GM18520 (cell line): ENCODE results near the gene BMP7.

Experiments used
- ATAC-seq: cut with Tn5 transposase; IDR thresholded peaks from one replicate; pipeline ENCODE4 v1.9.1; 2021; ENCODE audit not compliant: unreplicated experiment

BMP7 gene

DNA sequence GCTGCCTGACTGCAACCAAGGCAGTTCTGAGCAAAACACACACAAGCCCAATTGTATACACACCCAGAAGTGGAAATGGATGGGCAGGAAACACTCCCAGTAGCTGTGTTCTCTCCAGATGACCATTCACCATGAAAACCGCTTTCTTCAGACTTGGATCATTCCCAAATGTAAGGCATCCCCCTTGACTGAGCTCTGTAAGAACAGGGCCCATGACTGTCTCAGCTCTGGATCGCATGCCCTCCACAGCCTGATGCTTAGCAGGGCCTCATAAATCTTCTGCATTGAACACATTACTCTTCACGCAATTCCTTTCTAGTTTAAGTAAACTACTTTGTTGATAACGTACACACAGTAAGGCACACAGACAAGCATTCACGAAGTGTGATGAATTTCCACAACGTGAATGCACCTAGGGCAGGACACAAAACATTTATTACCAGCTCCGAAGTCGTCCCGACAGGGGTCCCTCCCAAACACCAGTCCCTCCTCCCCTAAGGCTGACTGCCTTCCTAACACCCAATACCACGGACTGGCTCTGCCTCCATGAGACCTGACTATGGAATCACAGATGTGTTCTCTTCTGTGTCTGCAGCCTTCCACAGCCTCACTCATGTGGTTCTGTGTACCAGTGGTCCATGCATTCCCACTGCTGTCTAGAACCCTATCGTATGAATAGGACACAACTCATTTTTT lies 31.7 kb downstream of the BMP7 start:
- no peak for ATAC-seq

DNA sequence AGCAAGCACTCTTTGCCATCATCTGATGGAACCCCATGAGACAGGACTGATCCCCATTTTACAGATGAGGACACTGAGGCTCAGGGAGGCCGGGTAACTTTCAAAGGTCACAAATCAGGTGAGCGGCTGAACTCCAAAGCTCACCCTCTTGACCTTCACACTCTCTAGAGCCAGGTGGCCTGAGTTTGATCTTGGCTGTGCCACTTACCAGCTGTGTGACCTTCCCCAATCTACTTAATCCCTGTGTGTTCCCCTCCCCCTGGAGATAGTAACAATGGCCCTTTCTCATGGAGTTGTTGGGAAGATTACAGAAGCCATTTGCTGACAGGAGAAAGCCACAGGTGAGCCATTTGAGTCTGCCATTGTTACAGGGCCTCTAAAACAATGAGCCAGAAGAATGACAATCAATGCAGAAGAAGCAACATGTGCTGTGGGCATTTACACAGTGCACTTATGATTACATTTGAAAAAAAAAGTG lies 34.5 kb downstream of the BMP7 start:
- ATAC-seq = no peak

DNA sequence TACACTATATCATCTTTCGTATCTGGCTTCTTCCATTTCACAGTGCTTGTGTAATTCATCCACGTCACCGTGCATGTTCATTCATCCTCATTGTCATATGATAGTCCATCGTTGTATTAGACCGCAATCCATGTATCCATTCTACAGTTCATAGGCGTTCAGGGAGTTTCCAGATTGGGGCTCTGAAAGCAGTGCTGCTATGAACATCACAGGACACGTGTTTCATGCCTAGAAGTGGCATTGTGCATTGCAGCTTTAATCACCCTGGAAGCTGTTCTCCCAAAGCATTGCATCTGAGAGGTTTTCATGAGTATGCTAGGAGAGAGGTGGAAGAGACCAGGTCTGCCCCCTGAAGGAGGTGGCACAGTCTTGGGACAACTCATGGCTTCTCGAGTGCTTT lies 35.3 kb downstream of the BMP7 start:
- no peak for ATAC-seq

DNA sequence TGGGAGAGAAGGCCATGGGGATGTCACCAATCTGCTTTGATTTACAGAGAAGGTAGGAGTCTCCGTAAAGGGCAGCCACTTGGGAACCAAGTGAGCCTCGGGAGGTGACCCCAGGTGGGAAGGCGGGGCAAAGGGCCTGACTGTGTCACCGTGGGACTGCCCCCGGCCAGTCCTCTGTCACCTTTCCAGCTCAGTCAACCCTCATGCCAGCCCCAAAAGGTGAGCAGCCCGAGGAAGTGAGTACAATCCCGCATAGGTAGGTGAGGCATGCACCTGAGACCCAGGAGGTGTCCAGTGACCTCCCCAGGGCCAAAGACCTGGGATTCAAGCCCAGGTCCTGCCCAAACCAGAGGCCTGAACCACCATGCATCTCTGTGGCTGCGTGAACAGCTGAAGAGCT lies 36.2 kb downstream of the BMP7 start:
- no peak for ATAC-seq

DNA sequence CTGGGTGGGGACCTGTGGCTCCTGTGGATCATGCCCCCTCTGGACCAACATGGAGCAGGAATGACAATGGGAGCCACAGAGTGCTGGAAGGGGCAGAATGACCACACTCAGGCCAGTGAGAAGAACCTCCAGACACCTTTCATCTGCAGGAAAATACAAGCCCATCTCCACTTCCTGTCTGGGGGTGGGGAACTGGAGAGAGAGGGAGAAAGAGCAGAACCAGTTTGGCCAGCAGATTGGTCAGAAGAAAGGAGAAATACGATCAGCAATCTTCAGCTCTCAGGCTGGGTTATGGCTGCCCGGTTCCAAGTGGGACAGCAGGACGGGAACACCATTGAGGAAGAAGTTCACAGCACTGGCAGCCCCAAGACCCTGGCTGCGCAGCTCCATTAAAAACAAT lies 37.0 kb downstream of the BMP7 start:
- no peak for ATAC-seq

DNA sequence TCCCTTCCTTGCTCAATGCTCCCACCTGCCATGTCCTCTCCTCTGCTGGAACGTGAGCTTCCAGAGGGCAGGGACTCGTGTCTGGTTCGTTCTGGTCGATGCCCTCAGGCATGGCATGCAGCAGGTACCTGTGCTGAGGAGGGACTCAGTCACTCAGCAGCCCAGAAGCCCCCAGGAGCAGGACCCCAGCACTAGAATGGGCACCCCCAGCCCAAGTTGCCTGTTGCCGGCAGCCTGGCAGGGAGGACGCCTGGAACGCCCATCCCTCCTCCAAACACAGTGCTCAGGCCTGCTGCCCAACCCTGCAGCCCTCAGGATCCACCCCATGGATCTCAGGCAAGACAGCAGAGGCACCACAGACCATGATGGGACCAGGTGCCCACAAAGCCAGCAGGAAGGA lies 40.6 kb downstream of the BMP7 start:
- no peak for ATAC-seq

DNA sequence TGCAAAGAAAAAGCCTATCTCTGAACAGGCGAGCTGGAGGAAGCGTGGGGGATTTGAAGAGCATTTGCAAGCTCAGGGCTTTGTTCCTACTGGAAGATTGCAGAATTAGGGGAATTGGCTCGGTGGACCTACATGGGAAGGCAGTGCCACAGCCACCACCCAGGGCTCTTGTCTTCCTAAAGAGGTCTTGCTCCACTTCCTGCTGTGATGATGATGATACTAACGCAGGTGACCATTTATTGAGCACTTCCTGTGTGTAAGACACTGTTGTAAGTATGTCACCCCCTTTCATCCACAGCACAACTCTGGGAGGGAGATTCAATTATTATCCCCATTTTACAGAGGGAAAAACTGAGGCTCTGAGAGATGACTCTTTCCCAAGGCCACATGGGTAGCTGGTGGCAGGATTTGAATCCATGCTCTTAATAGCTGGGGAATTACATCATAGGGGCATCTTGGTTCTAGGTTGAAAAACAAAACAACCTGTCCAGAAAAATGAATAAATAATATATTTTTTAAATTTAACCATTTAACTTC lies 41.2 kb downstream of the BMP7 start:
- ATAC-seq = no peak

DNA sequence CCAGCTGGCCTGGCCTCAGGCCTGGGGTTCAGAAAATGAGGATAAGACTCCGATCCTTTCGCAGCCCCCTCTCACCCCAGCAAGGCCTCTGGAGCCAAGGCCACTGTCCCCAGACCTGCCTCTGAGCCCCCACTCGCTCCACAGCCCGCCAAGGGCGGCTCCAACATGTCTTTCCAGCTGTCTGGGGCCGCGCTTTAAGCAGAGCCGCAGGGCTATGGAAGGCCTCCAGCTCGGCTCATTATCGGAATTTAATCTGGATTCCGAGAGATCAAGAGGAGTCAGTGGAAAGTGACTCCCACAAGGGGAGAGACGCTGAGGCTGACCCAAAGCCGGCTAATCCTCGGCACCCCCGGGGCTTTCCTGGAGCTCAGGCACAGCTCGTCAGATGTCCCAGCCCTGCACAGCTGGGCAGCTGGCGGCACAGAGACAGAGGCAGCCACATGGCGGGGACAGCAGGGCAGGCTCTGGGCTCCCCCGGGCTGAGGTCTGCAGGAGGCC lies 41.8 kb downstream of the BMP7 start:
- no peak for ATAC-seq

DNA sequence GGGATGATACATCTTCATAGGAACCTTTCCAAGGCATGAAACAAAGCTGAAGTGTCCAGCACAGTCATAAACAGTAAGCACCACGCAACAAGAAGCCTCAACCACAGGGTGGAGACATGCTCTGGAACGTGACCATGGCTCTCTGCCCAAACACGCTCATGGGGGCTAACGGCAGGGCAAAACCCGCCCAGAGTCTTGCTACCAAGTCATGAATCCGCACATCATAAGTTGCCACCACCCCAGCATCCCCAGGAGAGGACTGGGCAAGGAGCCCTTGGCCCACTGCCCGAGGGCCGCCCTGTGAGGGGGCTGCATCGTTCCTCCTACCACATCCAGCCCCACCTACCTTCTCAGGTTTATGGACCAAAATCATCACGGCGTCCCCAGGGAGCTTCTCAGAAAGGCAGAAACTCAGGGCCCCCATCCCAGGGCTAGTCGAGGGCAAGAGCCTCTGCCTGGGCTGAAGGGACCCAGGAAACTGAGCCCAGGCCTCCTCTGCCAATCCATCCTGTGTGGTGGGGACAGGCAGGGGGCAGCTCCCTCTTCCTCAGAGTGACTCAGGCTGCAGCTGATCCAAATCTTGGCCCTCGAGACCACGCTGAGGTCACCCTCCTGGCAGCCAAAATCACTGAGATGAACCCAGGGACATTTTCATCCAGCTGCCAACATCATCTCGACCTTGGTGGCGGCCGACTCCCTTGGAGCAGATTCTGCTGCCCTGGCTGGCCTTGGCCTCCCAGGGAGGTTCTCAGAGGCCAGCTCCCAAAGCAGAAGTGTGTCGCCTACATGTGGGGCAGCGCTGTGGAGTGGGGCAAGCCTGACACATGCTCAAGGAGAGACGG lies 42.6 kb downstream of the BMP7 start:
- ATAC-seq = no peak

DNA sequence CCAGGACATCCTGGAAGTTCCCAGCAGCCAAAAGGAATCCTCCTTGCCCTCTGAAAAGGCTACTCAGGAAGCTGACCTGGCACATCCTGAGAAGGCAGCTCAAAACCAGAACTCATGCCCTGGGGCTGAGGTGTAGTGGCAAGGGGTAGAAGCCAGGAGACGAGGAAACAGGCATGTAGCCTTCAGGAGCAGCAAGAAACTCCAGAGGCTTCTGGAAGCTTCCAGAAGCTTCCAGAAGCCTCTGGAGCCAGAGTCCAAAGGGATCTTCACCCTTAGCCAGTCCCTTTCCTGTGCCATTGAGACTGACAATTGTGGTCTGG lies 43.9 kb downstream of the BMP7 start:
- ATAC-seq = no peak

DNA sequence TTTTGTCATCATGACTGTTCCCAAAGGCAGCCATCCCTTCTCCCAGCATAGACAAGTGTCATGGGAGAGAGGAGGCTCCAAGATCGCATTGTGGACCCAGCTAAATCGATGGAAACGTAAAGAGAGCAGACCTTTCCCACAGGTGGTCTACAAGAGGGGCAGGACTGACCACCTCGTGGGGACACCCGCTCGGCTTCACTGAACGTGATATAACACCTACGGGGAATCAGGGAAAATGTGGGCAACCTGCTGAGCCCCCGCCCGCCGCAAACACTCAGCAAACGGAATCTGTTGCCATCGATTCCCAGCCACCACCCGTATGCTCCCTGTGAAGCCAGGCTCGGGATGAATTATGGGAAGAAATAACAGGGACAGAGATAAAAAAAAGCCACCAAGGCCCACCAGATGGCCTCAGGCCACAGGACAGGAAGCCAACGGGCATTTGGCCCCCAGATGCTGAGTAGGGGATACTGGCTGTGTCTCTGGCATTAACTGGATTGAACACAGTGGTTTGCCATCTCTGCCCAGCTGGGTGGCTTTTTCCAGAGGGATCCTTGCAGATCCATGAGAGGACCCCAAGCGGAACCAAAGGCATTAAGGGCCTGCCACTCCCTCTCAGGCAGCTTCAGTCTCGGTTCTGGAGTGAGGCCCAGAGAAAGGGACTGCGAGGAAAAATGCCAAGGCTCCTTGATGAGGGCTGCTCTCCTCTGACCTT lies 44.4 kb downstream of the BMP7 start:
- no peak for ATAC-seq

DNA sequence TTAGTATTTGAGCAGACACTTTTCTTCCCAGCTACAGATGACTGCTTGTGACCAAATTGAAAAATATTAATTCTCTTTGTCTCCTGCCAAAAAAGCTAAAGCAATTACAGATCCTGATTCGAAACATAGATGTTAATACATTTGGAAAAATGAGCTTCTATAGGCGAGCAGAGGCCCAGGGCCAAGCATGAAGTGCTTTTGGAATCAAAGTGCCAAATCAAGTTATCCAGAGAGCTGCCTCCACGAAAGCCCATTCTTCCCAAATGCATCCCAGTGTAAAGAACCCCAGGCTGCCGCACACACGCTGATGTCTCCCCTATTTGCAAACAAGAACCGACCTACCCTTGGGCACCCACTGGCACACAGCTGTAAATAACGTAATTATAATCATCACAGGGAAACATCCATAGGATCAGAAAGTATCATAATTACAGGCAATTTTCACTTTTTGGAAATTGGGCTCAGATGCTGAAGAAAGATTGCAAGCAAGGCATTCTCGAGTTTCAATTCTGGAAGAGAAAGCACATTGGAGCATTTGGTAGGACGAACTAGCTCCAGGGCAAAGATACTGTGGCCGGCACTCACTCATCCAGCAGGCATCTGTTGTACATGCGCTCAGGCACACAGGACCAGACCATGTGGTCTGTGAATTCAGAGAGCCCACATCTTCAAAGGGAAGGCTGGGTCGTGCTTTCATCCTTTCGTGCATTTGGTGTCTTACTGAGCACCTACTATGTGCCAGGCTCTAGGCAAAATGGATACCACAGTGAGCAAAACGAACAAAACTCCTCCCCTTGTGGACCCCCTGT lies 45.9 kb downstream of the BMP7 start:
- no peak for ATAC-seq

DNA sequence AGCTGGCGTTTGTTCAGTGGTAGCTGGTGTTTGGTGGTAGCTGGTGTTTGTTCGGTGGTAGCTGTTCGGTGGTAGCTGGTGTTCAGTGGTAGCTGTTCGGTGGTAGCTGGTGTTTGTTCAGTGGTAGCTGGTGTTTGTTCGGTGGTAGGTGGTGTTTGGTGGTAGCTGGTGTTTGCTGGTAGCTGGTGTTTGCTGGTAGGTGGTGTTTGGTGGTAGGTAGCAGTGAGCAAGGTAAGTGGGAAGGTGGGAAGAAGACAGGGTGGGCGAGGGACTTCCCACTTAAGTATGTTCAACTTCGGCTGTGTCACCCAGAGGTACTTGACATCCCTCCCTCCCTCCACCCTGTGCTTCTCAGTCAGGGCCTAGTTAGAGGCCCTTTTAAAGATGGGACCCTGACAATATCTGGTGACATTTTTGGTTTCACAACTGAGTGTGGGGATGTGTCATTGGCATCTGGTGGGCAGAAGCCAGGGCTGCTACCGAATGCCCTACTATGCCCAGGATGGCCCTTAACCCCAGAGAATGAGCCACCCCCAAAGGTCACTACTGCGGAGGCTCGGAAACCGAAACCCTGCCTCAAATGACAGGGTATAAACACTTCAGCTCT lies 47.3 kb downstream of the BMP7 start:
- no peak for ATAC-seq

DNA sequence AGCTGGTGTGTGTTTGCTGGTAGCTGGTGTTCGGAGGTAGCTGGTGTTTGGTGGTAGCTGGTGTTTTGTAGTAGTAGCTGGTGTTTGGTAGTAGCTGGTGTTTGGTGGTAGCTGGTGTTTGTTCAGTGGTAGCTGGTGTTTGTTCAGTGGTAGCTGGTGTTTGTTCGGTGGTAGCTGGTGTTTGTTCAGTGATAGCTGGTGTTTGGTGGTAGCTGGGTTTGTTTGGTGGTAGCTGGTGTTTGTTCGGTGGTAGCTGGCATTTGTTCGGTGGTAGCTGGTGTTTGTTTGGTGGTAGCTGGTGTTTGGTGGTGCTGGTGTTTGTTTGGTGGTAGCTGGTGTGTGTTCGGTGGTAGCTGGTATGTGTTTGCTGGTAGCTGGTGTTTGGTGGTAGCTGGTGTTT lies 48.0 kb downstream of the BMP7 start:
- ATAC-seq = no peak

DNA sequence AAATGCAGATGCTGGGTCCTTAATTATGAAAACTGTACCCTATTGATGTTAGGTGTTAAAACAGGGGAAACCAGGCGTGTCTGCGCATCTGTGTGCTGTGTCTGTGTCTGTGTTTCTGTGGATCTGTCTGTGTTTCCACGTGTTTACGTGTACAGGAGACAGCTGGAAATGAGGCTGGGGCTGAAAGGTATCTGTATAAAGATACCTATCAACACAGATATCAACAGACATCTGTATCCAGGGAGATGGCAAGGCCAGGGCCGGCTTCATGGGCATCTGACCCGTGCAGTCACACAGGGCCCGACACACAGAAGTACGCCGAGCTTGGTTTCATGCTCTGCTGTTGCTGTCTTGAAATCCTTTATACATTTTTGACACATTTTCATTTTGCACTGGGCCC lies 48.6 kb downstream of the BMP7 start:
- ATAC-seq = no peak

DNA sequence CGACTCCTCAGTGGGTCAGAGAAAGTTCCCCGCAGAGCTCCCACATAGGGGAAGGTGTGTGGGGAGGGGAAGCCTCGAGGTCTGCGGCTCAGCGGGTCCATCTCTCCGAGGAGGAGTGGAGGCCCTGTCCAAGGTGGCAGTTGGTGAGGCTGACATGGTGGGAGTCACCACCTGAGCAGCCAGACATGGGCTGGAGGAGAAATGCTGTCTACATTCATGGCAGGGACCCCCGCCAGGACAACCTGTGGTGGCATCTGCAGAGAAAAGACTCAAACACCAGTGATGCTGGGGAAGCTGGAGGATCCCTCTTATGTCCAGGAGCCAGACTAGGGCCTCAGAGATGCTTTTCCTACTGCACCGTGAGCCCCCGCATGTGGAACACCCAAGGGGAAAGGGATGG lies 49.8 kb downstream of the BMP7 start:
- no peak for ATAC-seq

DNA sequence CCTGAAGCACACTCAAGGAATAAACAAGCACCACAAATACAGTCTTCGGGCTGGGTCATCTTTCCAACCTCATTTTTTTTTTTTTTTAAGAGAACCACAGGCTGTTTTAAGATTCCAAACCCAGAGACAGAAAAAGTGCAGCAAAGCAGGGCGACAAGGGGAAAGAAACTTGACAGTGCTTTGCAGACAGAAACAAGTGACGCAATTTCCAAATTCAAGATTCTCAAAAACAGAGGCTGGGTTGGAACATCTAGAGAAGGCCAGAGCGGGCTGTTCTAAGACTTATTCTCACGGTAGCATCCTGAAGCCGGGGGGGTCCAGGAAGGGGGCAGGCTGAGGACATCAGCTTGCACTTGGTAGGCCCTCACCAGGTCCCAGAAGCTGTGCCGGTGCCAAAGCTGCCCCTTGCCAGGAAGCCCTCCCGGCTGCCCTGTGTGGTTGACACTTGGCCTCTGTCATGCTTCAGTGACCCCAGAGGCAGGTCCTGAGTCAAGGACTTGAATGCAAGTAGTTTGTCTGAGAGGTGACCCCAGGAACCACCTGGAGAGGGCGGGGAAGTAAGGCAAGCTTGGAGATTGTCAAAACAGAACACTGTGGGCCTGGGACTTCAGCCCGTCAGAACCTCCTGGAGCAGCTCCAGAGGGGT lies 50.5 kb downstream of the BMP7 start:
- ATAC-seq = no peak

DNA sequence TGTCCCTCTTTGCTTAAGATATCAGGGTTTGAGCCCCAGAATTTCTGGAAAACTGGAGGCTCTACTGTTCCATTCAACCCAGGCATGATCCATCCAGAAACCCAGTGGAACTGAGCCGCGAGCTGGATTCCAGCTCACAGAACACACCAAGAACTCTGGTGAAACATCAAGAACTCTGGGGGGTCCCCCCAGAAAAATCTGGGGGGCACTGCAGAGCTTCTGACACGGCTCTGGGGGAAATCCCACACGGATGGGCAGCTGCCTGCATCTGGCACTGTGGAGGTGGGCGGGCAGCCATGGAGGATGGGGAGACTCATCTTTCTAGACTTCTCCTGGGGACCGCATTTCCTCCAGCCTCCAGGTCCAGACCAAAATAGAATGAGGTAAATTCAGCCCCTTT lies 51.0 kb downstream of the BMP7 start:
- no peak for ATAC-seq

DNA sequence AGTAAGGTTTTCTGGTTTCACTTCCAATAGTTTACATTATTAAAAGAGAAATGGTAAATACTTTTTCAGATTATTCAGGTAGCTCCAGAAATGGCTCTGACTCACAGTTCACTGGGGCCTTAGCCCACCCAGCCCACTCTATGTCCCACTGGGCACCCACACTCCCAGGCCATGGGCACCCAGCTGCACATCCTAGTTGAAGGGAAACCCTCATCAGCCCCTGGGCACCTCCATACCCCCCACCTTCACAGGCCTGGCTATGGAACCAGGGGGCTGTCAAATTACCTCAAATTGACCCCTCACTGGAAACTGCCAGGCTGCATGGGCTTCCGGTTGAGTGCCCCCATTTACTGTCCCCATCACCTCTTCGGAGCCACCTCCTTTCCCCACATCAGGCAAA lies 51.5 kb downstream of the BMP7 start:
- ATAC-seq = no peak

DNA sequence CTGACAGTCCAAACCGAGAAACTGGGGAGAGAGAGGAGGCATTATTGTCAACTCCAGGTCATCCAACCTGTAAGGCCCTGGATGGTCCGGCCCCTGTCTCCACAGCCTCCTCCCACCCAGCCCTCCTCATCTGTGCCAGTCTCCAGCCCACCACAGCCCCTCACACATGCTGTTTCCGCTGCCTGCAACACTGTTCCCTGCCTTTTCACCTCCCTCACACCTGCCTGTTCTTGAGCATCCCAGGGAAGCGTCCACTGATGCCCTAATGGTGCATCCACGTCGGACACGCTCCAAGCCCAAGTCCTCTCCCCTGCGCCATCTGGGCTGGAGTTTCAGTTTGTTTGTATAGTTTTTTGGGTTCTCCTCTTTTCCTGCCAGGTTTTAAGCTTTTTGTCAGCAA lies 52.0 kb downstream of the BMP7 start:
- ATAC-seq = no peak
